Measurements from ENCODE around the gene SEC14L1. TPM values are rescaled to one million over a fixed set of nuclear protein-coding genes. Genes with fewer than 3 reads are reported as not detected.

The SEC14L1 gene
- polyA plus RNA-seq, 2 of the 4 experiments (the other 2 are of a cell fraction) = 27.5 to 40.4 TPM

DNA sequence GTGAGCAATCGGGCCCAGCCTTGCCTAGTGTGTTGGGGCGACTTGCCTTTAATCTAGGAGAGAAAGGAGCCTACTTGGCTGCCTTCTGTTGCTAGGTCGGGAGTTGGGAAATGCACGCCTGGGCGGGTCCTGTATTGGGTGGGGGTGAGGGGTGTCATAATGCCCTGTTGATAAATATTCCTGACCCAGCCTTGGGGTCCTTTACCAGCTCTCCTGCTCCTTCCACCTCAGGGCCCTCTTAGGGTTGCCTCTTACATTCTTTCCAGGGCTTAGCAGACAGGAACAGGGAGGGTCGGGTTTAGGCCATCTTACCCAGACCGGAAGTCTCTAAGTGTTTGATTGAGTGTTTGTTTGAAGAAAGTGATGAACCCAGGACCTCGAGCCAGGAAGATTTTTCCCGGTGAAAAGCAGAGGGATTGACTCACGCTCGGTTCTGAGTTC lies 112.9 kb downstream of the SEC14L1 start:
- CTCF ChIA-PET = interaction anchor here (0.5 to 5.4 kb wide), 4 partner anchors 26 to 385 kb away, joined by 3 to 58 read pairs (median 8); partner anchors contain the start of gene MGAT5B

DNA sequence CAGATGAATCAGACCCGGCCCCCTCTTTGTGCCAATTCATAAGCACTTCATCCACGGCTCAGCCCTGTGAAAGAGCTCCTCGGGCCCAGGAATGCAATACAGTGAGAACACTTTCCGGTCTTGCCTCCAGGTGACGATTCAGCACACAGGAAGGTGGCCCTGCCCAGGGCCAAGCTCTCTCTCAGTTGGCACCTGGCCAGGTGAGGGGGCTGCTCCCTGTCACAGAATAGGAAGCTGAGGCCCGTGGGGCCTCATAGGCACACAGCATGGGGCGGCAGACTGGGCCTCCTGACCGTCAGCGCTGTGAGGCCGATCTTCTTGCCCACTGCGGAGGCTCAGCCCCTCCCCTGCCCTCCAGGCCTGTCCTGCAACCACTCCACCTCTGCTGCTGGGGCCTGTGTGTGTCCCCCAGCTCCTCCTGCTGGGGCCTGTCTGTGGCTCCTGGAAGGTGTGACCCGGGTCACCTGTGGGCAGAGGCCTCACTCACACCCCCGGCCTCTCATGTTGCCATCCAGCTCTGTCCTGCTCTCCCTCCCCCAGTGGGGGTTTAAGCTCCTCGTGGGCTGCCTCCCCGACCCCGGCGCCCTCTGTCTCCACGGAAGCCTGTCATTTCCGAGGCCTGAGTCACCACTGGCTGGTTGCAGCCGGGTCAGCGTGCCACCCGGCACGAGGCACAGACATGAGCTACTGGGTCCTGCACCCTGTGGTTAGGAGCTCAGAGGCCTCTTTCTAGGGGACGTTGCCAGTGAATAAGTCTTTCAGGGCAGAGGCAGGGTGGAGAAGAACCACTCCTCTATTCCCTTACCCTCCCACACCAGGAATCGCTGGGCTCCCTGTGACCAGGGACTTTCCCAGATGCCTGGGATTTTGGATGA lies 114.4 kb downstream of the SEC14L1 start:
- no peak overlapping the region for H3K4me3 ChIP-seq
- H3K9me3 ChIP-seq = no peaks in the 10 kb centered on the region
- 22% methylated on average over 21 of the region's 25 CpGs for WGBS (ENCODE audit: missing lambda C conversion rate)
- peak overlapping the region; percentile 46 for H3K4me2 ChIP-seq
- peak; percentile 67 for FAIRE-seq
- ChIA-PET POLR2A (interaction anchor here (0.6 to 1.9 kb wide), 8 partner anchors 11 to 267 kb away, joined by 3 to 16 read pairs (median 4); no protein-coding TSS in a partner anchor), CTCF (interaction anchor here (0.6 to 5.4 kb wide), 18 partner anchors 8 to 387 kb away, joined by 3 to 58 read pairs (median 5); partner anchors contain the start of gene MGAT5B)
- peak; percentile 82 to 86 for ATAC-seq
- peak overlapping the region; percentile 80 to 88 for H3K27ac ChIP-seq
- peak; percentile 87 to 93 for DNase-seq (ENCODE audit: low read depth in 1 of 2, low spot score in 1 of 2)
- peaks cover 36% of the 10 kb centered on the region for H3K4me1 ChIP-seq
- TF ChIP-seq FOXS1 (CRISPR knock-in tag; IDR thresholded peaks at IDR 0.05) (peak; percentile 37; the same call in 1 of the 2 replicates), HOXA7 (CRISPR knock-in tag; IDR thresholded peaks at IDR 0.05) (no peak; the same call in 1 of the 2 replicates), CEBPB (IDR thresholded peaks at IDR 0.05) (0 out of 4 replicates have a peak, but pooled peaks of 1 of the 2 experiments have one; percentile 37), KDM1A (IDR thresholded peaks at IDR 0.05; ENCODE audit: low read depth) (no peak), EHMT2 (IDR thresholded peaks at IDR 0.05; ENCODE audit: low read depth) (no peak), MYC (IDR thresholded peaks at IDR 0.05; ENCODE audit: borderline replicate concordance, low read length) (peak; percentile 86), ZNF302 (CRISPR knock-in tag; IDR thresholded peaks at IDR 0.05) (peak; percentile 72), CHD2 (IDR thresholded peaks at IDR 0.05; ENCODE audit: low read length, partially characterized antibody) (no peak), ZC3H11A (IDR thresholded peaks at IDR 0.05) (no peak), MAZ (IDR thresholded peaks at IDR 0.05; ENCODE audit: borderline replicate concordance, low read depth, low read length) (no peak), HOXB5 (CRISPR knock-in tag; IDR thresholded peaks at IDR 0.05) (peak; percentile 70), KDM5A (IDR thresholded peaks at IDR 0.05) (no peak), RFX5 (IDR thresholded peaks at IDR 0.05) (no peak), CHD4 (IDR thresholded peaks at IDR 0.05; ENCODE audit: borderline replicate concordance) (no peak), CBX8 (IDR thresholded peaks at IDR 0.05) (no peak), TFCP2L1 (CRISPR knock-in tag; IDR thresholded peaks at IDR 0.05) (peak; percentile 7; the same call in 1 of the 2 replicates), NPAS2 (CRISPR knock-in tag; IDR thresholded peaks at IDR 0.05; ENCODE audit: borderline replicate concordance) (peak; percentile 89), EHF (CRISPR knock-in tag; IDR thresholded peaks at IDR 0.05) (no peak), EP300 (IDR thresholded peaks at IDR 0.05) (peak in 1 of 2 experiments; percentile 52; a peak in 1 of 5 replicates), NFE2L2 (conservative IDR thresholded peaks at IDR 0.05; ENCODE audit: low read length) (no peak)
- TF ChIP-seq, protein P1, sequence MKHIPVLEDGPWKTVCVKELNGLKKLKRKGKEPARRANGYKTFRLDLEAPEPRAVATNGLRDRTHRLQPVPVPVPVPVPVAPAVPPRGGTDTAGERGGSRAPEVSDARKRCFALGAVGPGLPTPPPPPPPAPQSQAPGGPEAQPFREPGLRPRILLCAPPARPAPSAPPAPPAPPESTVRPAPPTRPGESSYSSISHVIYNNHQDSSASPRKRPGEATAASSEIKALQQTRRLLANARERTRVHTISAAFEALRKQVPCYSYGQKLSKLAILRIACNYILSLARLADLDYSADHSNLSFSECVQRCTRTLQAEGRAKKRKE (CRISPR knock-in tag; IDR thresholded peaks at IDR 0.05; ENCODE audit: low read depth) = no peak; the same call in 1 of the 2 replicates
- TF ChIP-seq, protein P2, sequence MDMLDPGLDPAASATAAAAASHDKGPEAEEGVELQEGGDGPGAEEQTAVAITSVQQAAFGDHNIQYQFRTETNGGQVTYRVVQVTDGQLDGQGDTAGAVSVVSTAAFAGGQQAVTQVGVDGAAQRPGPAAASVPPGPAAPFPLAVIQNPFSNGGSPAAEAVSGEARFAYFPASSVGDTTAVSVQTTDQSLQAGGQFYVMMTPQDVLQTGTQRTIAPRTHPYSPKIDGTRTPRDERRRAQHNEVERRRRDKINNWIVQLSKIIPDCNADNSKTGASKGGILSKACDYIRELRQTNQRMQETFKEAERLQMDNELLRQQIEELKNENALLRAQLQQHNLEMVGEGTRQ (IDR thresholded peaks at IDR 0.05) = 0 out of 2 replicates have a peak, but pooled peaks have one; percentile 23

More for the DNA sequence above, 112.9 kb downstream of the SEC14L1 start:
- no peak for DNase-seq (ENCODE audit: low read depth in 1 of 2, low spot score in 1 of 2)
- POLR2A ChIA-PET = no interaction called here
- Histone ChIP-seq H3K4me1 (peaks cover 36% of the 10 kb centered on the region), H3K4me3 (no peak overlapping the region), H3K4me2 (0 out of 3 replicates have a peak overlapping the region, but pooled peaks have one; percentile 46), H3K27ac (peak overlapping the region; percentile 80 to 88), H3K9me3 (no peaks in the 10 kb centered on the region)
- WGBS (ENCODE audit: missing lambda C conversion rate) = 77% methylated on average over 11 of the region's 11 CpGs
- FAIRE-seq = no peak
- no peak for ATAC-seq
- TF ChIP-seq EHF (CRISPR knock-in tag; IDR thresholded peaks at IDR 0.05) (no peak), MAZ (IDR thresholded peaks at IDR 0.05; ENCODE audit: borderline replicate concordance, low read depth, low read length) (no peak), BHLHE40 (IDR thresholded peaks at IDR 0.05; ENCODE audit: low read depth, low read length) (no peak), SREBF2 (IDR thresholded peaks at IDR 0.05) (no peak), CHD4 (IDR thresholded peaks at IDR 0.05; ENCODE audit: borderline replicate concordance) (no peak), HEYL (CRISPR knock-in tag; IDR thresholded peaks at IDR 0.05) (no peak), TFCP2L1 (CRISPR knock-in tag; IDR thresholded peaks at IDR 0.05) (no peak), SMC3 (IDR thresholded peaks at IDR 0.05) (no peak), RFX5 (IDR thresholded peaks at IDR 0.05) (no peak), ZC3H11A (IDR thresholded peaks at IDR 0.05) (no peak), PHF8 (IDR thresholded peaks at IDR 0.05; ENCODE audit: borderline replicate concordance, low read depth) (no peak), NFE2L2 (conservative IDR thresholded peaks at IDR 0.05; ENCODE audit: low read length) (no peak), CEBPB (IDR thresholded peaks at IDR 0.05) (no peak)
- TF ChIP-seq, protein P3, sequence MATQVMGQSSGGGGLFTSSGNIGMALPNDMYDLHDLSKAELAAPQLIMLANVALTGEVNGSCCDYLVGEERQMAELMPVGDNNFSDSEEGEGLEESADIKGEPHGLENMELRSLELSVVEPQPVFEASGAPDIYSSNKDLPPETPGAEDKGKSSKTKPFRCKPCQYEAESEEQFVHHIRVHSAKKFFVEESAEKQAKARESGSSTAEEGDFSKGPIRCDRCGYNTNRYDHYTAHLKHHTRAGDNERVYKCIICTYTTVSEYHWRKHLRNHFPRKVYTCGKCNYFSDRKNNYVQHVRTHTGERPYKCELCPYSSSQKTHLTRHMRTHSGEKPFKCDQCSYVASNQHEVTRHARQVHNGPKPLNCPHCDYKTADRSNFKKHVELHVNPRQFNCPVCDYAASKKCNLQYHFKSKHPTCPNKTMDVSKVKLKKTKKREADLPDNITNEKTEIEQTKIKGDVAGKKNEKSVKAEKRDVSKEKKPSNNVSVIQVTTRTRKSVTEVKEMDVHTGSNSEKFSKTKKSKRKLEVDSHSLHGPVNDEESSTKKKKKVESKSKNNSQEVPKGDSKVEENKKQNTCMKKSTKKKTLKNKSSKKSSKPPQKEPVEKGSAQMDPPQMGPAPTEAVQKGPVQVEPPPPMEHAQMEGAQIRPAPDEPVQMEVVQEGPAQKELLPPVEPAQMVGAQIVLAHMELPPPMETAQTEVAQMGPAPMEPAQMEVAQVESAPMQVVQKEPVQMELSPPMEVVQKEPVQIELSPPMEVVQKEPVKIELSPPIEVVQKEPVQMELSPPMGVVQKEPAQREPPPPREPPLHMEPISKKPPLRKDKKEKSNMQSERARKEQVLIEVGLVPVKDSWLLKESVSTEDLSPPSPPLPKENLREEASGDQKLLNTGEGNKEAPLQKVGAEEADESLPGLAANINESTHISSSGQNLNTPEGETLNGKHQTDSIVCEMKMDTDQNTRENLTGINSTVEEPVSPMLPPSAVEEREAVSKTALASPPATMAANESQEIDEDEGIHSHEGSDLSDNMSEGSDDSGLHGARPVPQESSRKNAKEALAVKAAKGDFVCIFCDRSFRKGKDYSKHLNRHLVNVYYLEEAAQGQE (IDR thresholded peaks at IDR 0.05) = no peak
- TF ChIP-seq, protein P2 (IDR thresholded peaks at IDR 0.05) = no peak

Data from A549 (cell line).